A673 (cell line): ENCODE measurements around the gene GJD3.

Experiments used
- EZH2 ChIP-seq: fragments of 200-600 bp; sonication (generic); IDR thresholded peaks from 2 replicates; pipeline ENCODE4 v1.6.1; 2017; ENCODE audit warnings: borderline replicate concordance, low read depth, mild to moderate bottlenecking, mixed read lengths, antibody characterized with exemption, low read length; ENCODE audit not compliant: poor library complexity, severe bottlenecking
- TF ChIP-seq, protein P1 (sequence below): fragments of 300-800, 200-600 bp; sonication (generic); conservative IDR thresholded peaks from 2 replicates; pipeline ENCODE4 v1.5.1; 2017; ENCODE audit warnings: low read depth, mild to moderate bottlenecking, antibody characterized with exemption, low read length, moderate library complexity, mixed read lengths

DNA sequence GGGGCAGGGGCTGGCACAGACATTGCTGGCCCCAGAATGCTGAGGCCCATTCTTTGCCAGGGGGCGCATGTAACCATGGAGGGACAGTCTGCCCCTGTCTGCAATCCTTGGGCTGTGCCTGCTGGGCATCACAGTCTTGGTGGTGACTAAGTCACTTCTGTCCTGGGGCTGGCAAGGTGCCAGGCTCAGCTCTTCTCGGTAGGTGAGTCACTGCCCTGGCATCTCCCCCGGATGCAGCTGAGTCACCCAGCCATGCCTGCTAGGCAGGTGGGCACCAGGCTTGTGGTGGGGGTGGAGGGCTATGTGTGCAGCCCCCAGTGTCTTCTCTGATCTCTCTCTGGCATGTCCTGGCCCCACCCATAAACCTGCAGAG lies 50.0 kb downstream of the GJD3 start:
- TF ChIP-seq EZH2: no peak
- TF ChIP-seq, protein P1, sequence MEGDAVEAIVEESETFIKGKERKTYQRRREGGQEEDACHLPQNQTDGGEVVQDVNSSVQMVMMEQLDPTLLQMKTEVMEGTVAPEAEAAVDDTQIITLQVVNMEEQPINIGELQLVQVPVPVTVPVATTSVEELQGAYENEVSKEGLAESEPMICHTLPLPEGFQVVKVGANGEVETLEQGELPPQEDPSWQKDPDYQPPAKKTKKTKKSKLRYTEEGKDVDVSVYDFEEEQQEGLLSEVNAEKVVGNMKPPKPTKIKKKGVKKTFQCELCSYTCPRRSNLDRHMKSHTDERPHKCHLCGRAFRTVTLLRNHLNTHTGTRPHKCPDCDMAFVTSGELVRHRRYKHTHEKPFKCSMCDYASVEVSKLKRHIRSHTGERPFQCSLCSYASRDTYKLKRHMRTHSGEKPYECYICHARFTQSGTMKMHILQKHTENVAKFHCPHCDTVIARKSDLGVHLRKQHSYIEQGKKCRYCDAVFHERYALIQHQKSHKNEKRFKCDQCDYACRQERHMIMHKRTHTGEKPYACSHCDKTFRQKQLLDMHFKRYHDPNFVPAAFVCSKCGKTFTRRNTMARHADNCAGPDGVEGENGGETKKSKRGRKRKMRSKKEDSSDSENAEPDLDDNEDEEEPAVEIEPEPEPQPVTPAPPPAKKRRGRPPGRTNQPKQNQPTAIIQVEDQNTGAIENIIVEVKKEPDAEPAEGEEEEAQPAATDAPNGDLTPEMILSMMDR: no peak
